Measurements from ENCODE around the gene OBSCN.

Gene OBSCN

GRCh38 chr1:228366866-228367741 lies 159.3 kb downstream of the OBSCN start:
- no peaks in the 10 kb centered on the region for H3K36me3 ChIP-seq (ENCODE audit: insufficient read depth, low read length)
- H3K4me1 ChIP-seq (ENCODE audit: insufficient read depth, low read length, poor library complexity, severe bottlenecking): no peaks in the 10 kb centered on the region
- H3K79me2 ChIP-seq (ENCODE audit: insufficient read depth, low read length): no peaks in the 10 kb centered on the region
- H4K20me1 ChIP-seq (ENCODE audit: insufficient read depth, low read length, poor library complexity, severe bottlenecking): no peaks in the 10 kb centered on the region
- no peak overlapping the region for H2AFZ ChIP-seq (ENCODE audit: low read length)
- no peak overlapping the region for H3K4me2 ChIP-seq (ENCODE audit: low read depth, low read length, poor library complexity, severe bottlenecking)
- no peaks in the 10 kb centered on the region for H3K27me3 ChIP-seq (ENCODE audit: insufficient read depth, low read length, poor library complexity, severe bottlenecking)
- H3K9me3 ChIP-seq (ENCODE audit: insufficient read depth, low read depth, low read length): no peaks in the 10 kb centered on the region
- H3K9ac ChIP-seq (ENCODE audit: low read depth, low read length, poor library complexity, severe bottlenecking): no peak overlapping the region
- no peaks in the 10 kb centered on the region for H3K9me2 ChIP-seq (replicated peaks; ENCODE audit: low read depth, low read length)
- H3K4me3 ChIP-seq (ENCODE audit: low read length, poor library complexity, severe bottlenecking): no peak overlapping the region
- no peaks in the 10 kb centered on the region for H3F3A ChIP-seq (ENCODE audit: low read depth)
- TF ChIP-seq CTCF (conservative IDR thresholded peaks at IDR 0.05; ENCODE audit: low read length) (no peak), EZH2phosphoT487 (IDR thresholded peaks at IDR 0.05; ENCODE audit: borderline replicate concordance) (no peak)

DNA sequence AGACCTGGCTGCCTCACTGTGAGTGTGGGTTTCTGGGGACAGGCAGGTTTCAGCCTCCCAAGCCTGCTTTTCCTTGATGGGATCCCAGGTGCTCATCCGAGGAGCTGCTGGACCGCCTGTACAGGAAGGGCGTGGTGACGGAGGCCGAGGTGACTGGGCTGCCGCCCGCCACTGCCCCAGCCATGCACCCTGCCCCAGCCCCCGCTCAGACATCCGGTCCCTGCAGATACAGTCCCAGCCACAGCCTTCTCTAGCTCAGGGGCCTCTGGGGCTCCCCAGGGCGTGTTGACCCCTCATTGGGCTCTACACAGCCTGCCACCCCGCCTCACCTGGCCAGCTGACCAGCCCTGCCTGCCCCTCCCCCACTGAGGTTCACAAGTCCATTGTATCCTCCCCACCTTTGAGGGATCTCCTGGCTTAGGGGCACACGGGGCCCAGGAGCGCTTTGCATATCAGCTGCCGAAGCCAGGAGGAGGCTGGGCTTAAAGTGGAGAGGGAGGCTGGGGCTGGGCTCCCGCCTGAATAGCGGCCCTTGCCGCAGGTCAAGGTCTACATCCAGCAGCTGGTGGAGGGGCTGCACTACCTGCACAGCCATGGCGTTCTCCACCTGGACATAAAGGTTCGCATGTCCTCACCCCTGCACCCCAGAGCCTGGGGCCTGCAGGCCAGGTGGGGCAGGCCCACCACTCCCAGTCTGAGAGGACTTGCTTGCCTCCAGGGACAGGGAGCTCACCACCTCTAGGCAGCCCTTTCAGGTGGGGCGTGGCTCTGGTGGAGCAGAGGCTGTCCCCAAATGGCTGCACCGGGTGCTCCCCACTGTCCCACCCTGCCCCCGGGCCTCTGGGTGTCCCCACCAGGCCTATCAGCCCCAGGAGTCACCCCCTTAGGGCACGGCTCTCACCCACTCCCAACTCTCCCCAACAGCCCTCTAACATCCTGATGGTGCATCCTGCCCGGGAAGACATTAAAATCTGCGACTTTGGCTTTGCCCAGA lies 160.3 kb downstream of the OBSCN start:
- Histone ChIP-seq H3K27me3 (ENCODE audit: insufficient read depth, low read length, poor library complexity, severe bottlenecking) (no peaks in the 10 kb centered on the region), H4K20me1 (ENCODE audit: insufficient read depth, low read length, poor library complexity, severe bottlenecking) (no peaks in the 10 kb centered on the region), H3K79me2 (ENCODE audit: insufficient read depth, low read length) (no peaks in the 10 kb centered on the region), H2AFZ (ENCODE audit: low read length) (no peak overlapping the region), H3K9me3 (ENCODE audit: insufficient read depth, low read depth, low read length) (no peaks in the 10 kb centered on the region), H3F3A (ENCODE audit: low read depth) (no peaks in the 10 kb centered on the region), H3K9ac (ENCODE audit: low read depth, low read length, poor library complexity, severe bottlenecking) (no peak overlapping the region), H3K4me3 (ENCODE audit: low read length, poor library complexity, severe bottlenecking) (no peak overlapping the region), H3K36me3 (ENCODE audit: insufficient read depth, low read length) (no peaks in the 10 kb centered on the region), H3K4me1 (ENCODE audit: insufficient read depth, low read length, poor library complexity, severe bottlenecking) (no peaks in the 10 kb centered on the region), H3K9me2 (replicated peaks; ENCODE audit: low read depth, low read length) (no peaks in the 10 kb centered on the region), H3K4me2 (ENCODE audit: low read depth, low read length, poor library complexity, severe bottlenecking) (no peak overlapping the region)
- TF ChIP-seq CTCF (conservative IDR thresholded peaks at IDR 0.05; ENCODE audit: low read length) (no peak), EZH2phosphoT487 (IDR thresholded peaks at IDR 0.05; ENCODE audit: borderline replicate concordance) (no peak)

DNA sequence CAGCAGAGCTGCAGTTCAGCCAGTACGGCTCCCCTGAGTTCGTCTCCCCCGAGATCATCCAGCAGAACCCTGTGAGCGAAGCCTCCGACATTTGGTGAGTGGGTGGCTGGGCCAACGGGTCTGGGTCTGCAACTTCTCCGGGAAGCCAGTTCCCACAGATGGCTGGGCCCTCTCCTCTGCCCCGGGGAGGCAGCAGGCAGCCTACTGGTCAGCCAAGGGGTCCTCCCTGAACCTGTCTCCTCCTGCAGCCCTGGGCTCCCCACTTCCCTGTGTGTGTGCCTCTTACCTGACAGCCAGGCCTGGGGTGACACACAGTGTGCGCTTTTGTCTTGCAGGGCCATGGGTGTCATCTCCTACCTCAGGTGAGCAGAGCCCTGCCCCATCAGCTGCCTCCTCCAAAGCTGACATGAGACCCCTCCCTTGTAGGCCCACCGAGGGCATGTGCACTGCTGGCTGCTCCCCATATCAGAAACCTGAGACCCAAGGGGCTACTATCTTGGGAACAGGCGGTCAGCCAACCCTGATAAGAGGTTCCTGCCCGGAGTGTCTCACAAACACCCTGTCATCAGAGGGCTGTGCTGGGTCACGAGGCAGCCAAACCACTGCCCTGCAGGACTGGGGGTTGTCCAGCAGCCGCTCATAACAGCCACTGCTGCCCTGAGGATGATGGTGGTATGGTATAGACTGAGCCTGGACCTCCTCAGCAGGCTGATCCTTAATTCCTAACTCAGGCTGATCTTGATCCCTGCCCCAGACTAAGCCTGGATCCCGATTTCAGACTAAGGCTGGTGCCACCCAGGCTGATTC lies 161.2 kb downstream of the OBSCN start:
- Histone ChIP-seq H3K9me2 (replicated peaks; ENCODE audit: low read depth, low read length) (no peaks in the 10 kb centered on the region), H3K36me3 (ENCODE audit: insufficient read depth, low read length) (no peaks in the 10 kb centered on the region), H3K27me3 (ENCODE audit: insufficient read depth, low read length, poor library complexity, severe bottlenecking) (no peaks in the 10 kb centered on the region), H4K20me1 (ENCODE audit: insufficient read depth, low read length, poor library complexity, severe bottlenecking) (no peaks in the 10 kb centered on the region), H3K9me3 (ENCODE audit: insufficient read depth, low read depth, low read length) (no peaks in the 10 kb centered on the region), H3F3A (ENCODE audit: low read depth) (no peaks in the 10 kb centered on the region), H3K4me1 (ENCODE audit: insufficient read depth, low read length, poor library complexity, severe bottlenecking) (no peaks in the 10 kb centered on the region), H3K79me2 (ENCODE audit: insufficient read depth, low read length) (no peaks in the 10 kb centered on the region), H2AFZ (ENCODE audit: low read length) (no peak overlapping the region), H3K9ac (ENCODE audit: low read depth, low read length, poor library complexity, severe bottlenecking) (no peak overlapping the region), H3K4me3 (ENCODE audit: low read length, poor library complexity, severe bottlenecking) (no peak overlapping the region), H3K4me2 (ENCODE audit: low read depth, low read length, poor library complexity, severe bottlenecking) (no peak overlapping the region)
- TF ChIP-seq CTCF (conservative IDR thresholded peaks at IDR 0.05; ENCODE audit: low read length) (no peak), EZH2phosphoT487 (IDR thresholded peaks at IDR 0.05; ENCODE audit: borderline replicate concordance) (no peak)
